Activated CD4-positive, alpha-beta T cell treated with anti-CD3 and anti-CD28 coated beads for 36 hours (primary cell): Measurements from ENCODE around the gene USP17L10. TPM values are rescaled to one million over a fixed set of nuclear protein-coding genes. Genes with fewer than 3 reads are reported as not detected.
"Not testable (repeated sequence)": the region's sequence is repeated elsewhere in the genome, so short reads cannot be mapped to it uniquely, and the experiment has no call there.

Source experiments
- ATAC-seq: fragments of 200-7000 bp; cut with Tn5 transposase; one replicate; pipeline ENCODE4 v1.10.0; 2021; ENCODE audit warnings: mild to moderate bottlenecking, moderate library complexity
- CTCF ChIA-PET: fragments of 350-600 bp; sonication (Branson Sonifier 250); formaldehyde crosslinking; loops from one replicate; lab custom pipeline; 2021; ENCODE audit warnings: antibody characterized with exemption; lab: Charles Lee
- POLR2A ChIA-PET: fragments of 350-600 bp; sonication (Branson Sonifier 250); formaldehyde crosslinking; loops from one replicate; lab custom pipeline; 2021; ENCODE audit warnings: antibody characterized with exemption, inconsistent platforms; lab: Charles Lee
- DNase-seq: peaks from one replicate; pipeline ENCODE4 v3.0.0-alpha.2; 2020
- H3K27ac Mint-ChIP-seq: one replicate; pipeline ENCODE4 v1.8.0; 2021; ENCODE audit warnings: mixed read lengths
- H3K27me3 Mint-ChIP-seq: one replicate; pipeline ENCODE4 v1.8.0; 2021; ENCODE audit warnings: mixed read lengths
- H3K36me3 Mint-ChIP-seq: one replicate; pipeline ENCODE4 v1.8.0; 2021; ENCODE audit warnings: low read depth, mixed read lengths
- H3K4me1 Mint-ChIP-seq: one replicate; pipeline ENCODE4 v1.8.0; 2021; ENCODE audit warnings: mixed read lengths
- H3K4me3 Mint-ChIP-seq: one replicate; pipeline ENCODE4 v1.8.0; 2021; ENCODE audit warnings: mild to moderate bottlenecking, moderate library complexity, mixed read lengths
- H3K9me3 Mint-ChIP-seq: one replicate; pipeline ENCODE4 v1.8.0; 2021; ENCODE audit warnings: low read depth, mixed read lengths
- intact Hi-C, 2 experiments: fragments of 100-400 bp; cut with DNase I in 1 of 2; cut with micrococcal nuclease in 1 of 2; formaldehyde crosslinking; loops; one replicate each; pipeline versions ENCODE4 v1.14.2 to v1.15.1; 2022 to 2024; cut with DNase I, micrococcal nuclease
- total RNA-seq, 2 experiments: library from RNA; stranded (reverse); gene quantifications; one replicate each; pipeline ENCODE4 v1.2.3, GENCODE V29; 2021

USP17L10 gene, protein sequence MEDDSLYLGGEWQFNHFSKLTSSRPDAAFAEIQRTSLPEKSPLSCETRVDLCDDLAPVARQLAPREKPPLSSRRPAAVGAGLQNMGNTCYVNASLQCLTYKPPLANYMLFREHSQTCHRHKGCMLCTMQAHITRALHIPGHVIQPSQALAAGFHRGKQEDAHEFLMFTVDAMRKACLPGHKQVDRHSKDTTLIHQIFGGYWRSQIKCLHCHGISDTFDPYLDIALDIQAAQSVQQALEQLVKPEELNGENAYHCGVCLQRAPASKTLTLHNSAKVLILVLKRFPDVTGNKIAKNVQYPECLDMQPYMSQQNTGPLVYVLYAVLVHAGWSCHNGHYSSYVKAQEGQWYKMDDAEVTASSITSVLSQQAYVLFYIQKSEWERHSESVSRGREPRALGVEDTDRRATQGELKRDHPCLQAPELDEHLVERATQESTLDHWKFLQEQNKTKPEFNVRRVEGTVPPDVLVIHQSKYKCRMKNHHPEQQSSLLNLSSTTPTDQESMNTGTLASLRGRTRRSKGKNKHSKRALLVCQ
- not detected for total RNA-seq

DNA sequence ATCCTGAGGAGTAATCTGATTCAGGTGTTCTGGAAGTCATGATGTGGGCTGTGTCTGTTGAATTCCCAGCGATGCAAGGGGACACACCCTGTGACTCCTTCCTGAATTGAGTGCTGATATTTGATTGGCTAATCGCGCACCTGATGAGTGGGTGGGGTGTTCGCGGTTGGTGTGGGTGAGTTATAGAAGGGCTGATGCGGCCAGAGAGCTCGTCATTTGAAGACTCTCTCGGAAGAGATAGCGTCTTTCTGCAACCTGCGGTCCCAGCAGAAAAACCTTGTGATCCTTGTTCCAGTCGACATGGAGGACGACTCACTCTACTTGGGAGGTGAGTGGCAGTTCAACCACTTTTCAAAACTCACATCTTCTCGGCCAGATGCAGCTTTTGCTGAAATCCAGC lies at the start of gene USP17L10:
USP17L10 (plus strand) TSS at position 301 of the 400 bp plus-strand sequence; CDS start at position 301, 0 bp downstream.
- H3K27me3 Mint-ChIP-seq, H3K4me3 Mint-ChIP-seq, H3K9me3 Mint-ChIP-seq, CTCF ChIA-PET, DNase-seq, intact Hi-C loops, H3K36me3 Mint-ChIP-seq, POLR2A ChIA-PET, H3K4me1 Mint-ChIP-seq, ATAC-seq, H3K27ac Mint-ChIP-seq: not testable (repeated sequence)

DNA sequence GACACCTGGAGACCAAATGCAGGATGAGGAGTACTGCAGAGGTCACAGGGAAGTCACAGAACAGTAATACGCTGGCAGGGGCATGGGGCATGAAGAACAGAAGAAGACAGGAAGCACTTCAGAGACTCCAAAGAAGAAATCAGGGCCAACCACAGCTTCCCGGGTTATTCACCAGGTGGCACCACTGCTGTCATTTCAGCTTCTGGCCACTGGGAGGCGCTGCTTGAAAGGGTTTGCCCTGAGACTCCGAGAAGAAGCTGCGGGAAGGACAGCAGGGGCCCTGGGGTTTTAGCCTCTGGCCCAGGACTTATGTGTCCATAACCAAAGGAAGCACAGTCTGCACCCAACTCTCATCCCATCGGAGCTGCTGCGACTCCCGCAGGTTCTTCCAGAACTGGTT lies 44.5 kb upstream of the USP17L10 start:
- H3K4me3 Mint-ChIP-seq, H3K4me1 Mint-ChIP-seq, H3K9me3 Mint-ChIP-seq, DNase-seq, CTCF ChIA-PET, ATAC-seq, intact Hi-C loops, POLR2A ChIA-PET, H3K36me3 Mint-ChIP-seq, H3K27me3 Mint-ChIP-seq, H3K27ac Mint-ChIP-seq: not testable (repeated sequence)

DNA sequence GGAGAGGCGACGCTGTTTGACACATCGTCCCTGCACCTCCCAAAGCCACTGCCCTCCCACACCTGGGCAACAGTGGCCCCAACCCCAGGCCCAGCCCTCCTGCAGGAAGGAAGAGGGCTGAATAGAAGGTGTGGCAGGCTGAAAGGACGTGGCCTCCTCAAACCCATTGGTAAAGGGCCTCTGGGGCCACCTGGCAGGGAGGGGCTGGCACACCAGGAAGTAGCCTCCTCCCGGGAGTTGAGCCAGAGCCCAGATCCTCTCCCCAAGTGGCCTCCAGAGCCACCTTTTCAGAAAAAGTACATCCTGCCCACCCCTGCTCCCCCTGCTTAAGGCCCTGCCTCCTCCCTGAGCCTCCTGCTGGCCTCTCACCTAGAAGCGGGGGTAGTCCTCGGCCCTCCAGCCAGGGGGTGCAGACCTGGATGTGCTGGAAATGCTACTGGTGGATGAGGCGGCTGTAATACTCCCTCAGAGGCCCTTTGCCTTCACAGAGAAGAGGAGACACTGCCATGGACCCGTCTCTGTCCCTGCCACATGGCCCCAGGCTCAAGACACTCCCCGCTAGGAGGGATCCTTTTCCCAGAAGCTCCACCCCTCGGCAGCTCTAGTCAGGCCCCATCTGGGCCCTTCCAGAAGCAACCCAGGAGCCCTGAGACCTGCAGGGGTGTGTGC lies 40.5 kb upstream of the USP17L10 start, which contains the start of gene FAM90A26:
FAM90A26 (plus strand) TSS at position 619 of the 669 bp plus-strand sequence. CDS start 2,764 bp downstream, outside the sequence.
- H3K4me1 Mint-ChIP-seq, ATAC-seq, CTCF ChIA-PET, POLR2A ChIA-PET, intact Hi-C loops, H3K4me3 Mint-ChIP-seq, H3K36me3 Mint-ChIP-seq, H3K27me3 Mint-ChIP-seq, H3K27ac Mint-ChIP-seq, H3K9me3 Mint-ChIP-seq: not testable (repeated sequence)
- peak; percentile 18 for DNase-seq

DNA sequence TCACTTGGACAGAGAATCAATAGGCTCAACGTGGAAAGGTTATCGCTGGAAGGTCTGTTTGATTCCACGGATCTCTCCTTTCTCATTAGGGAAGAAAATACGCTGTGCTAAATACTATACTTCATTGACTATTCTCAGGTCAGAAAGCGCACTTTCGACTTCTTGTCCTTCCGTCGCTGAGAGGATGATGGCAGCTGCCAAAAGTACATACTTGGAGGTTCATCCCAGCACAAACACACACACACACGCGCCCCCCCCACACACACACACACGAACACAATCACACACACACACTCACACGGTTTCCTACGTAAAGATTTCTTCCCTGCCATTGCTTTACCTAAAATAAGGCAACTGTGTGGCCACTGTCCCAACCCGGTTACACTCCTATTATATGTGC lies 4.2 kb downstream of the USP17L10 start:
- H3K9me3 Mint-ChIP-seq, ATAC-seq, H3K4me1 Mint-ChIP-seq, H3K27me3 Mint-ChIP-seq, H3K27ac Mint-ChIP-seq, H3K36me3 Mint-ChIP-seq, CTCF ChIA-PET, H3K4me3 Mint-ChIP-seq, POLR2A ChIA-PET, intact Hi-C loops: not testable (repeated sequence)
- peak; percentile 2 for DNase-seq

DNA sequence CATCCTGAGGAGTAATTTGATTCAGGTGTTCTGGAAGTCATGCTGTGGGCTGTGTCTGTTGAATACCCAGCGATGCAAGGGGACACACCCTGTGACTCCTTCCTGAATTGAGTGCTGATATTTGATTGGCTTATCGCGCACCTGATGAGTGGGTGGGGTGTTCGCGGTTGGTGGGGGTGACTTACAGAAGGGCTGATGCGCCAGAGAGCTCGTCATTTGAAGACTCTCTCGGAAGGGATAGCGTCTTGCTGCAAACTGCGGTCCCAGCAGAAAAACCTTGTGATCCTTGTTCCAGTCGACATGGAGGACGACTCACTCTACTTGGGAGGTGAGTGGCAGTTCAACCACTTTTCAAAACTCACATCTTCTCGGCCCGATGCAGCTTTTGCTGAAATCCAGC lies 4.6 kb downstream of the USP17L10 start, which contains the start of gene USP17L11:
USP17L11 (plus strand) TSS at position 301 of the 400 bp plus-strand sequence; CDS start at position 301, 0 bp downstream.
- not testable (repeated sequence) for H3K4me1 Mint-ChIP-seq

DNA sequence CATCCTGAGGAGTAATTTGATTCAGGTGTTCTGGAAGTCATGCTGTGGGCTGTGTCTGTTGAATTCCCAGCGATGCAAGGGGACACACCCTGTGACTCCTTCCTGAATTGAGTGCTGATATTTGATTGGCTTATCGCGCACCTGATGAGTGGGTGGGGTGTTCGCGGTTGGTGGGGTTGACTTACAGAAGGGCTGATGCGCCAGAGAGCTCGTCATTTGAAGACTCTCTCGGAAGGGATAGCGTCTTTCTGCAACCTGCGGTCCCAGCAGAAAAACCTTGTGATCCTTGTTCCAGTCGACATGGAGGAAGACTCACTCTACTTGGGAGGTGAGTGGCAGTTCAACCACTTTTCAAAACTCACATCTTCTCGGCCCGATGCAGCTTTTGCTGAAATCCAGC lies 9.4 kb downstream of the USP17L10 start, which contains the start of gene USP17L12:
USP17L12 (plus strand) TSS at position 301 of the 400 bp plus-strand sequence; CDS start at position 301, 0 bp downstream.
- H3K4me1 Mint-ChIP-seq, H3K36me3 Mint-ChIP-seq, H3K9me3 Mint-ChIP-seq, H3K4me3 Mint-ChIP-seq, H3K27ac Mint-ChIP-seq, ATAC-seq, intact Hi-C loops, DNase-seq, POLR2A ChIA-PET, H3K27me3 Mint-ChIP-seq, CTCF ChIA-PET: not testable (repeated sequence)

More for the DNA sequence above, 4.6 kb downstream of the USP17L10 start, which contains the start of gene USP17L11:
- CTCF ChIA-PET, ATAC-seq, H3K4me3 Mint-ChIP-seq, DNase-seq, H3K27me3 Mint-ChIP-seq, H3K36me3 Mint-ChIP-seq, H3K27ac Mint-ChIP-seq, intact Hi-C loops, POLR2A ChIA-PET, H3K9me3 Mint-ChIP-seq: not testable (repeated sequence)

DNA sequence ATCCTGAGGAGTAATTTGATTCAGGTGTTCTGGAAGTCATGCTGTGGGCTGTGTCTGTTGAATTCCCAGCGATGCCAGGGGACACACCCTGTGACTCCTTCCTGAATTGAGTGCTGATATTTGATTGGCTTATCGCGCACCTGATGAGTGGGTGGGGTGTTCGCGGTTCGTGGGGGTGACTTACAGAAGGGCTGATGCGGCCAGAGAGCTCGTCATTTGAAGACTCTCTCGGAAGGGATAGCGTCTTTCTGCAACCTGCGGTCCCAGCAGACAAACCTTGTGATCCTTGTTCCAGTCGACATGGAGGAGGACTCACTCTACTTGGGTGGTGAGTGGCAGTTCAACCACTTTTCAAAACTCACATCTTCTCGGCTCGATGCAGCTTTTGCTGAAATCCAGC lies 14.1 kb downstream of the USP17L10 start, which contains the start of gene USP17L13:
USP17L13 (plus strand) TSS at position 301 of the 400 bp plus-strand sequence; CDS start at position 301, 0 bp downstream.
- intact Hi-C loops, H3K27ac Mint-ChIP-seq, H3K4me3 Mint-ChIP-seq, ATAC-seq, H3K4me1 Mint-ChIP-seq, DNase-seq, H3K9me3 Mint-ChIP-seq, CTCF ChIA-PET, POLR2A ChIA-PET, H3K36me3 Mint-ChIP-seq, H3K27me3 Mint-ChIP-seq: not testable (repeated sequence)

DNA sequence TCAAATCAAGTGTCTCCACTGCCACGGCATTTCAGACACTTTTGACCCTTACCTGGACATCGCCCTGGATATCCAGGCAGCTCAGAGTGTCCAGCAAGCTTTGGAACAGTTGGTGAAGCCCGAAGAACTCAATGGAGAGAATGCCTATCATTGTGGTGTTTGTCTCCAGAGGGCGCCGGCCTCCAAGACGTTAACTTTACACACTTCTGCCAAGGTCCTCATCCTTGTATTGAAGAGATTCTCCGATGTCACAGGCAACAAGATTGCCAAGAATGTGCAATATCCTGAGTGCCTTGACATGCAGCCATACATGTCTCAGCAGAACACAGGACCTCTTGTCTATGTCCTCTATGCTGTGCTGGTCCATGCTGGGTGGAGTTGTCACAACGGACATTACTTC lies 19.8 kb downstream of the USP17L10 start:
- H3K27ac Mint-ChIP-seq, H3K36me3 Mint-ChIP-seq, CTCF ChIA-PET, H3K27me3 Mint-ChIP-seq, H3K4me1 Mint-ChIP-seq, H3K4me3 Mint-ChIP-seq, ATAC-seq, intact Hi-C loops, POLR2A ChIA-PET, H3K9me3 Mint-ChIP-seq: not testable (repeated sequence)
- peak; percentile 0 for DNase-seq

DNA sequence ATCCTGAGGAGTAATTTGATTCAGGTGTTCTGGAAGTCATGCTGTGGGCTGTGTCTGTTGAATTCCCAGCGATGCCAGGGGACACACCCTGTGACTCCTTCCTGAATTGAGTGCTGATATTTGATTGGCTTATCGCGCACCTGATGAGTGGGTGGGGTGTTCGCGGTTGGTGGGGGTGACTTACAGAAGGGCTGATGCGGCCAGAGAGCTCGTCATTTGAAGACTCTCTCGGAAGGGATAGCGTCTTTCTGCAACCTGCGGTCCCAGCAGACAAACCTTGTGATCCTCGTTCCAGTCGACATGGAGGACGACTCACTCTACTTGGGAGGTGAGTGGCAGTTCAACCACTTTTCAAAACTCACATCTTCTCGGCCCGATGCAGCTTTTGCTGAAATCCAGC lies 23.6 kb downstream of the USP17L10 start, which contains the start of gene USP17L15:
USP17L15 (plus strand) TSS at position 301 of the 400 bp plus-strand sequence; CDS start at position 301, 0 bp downstream.
- ATAC-seq, H3K36me3 Mint-ChIP-seq, DNase-seq, CTCF ChIA-PET, intact Hi-C loops, H3K4me3 Mint-ChIP-seq, POLR2A ChIA-PET, H3K4me1 Mint-ChIP-seq, H3K27me3 Mint-ChIP-seq, H3K9me3 Mint-ChIP-seq, H3K27ac Mint-ChIP-seq: not testable (repeated sequence)

DNA sequence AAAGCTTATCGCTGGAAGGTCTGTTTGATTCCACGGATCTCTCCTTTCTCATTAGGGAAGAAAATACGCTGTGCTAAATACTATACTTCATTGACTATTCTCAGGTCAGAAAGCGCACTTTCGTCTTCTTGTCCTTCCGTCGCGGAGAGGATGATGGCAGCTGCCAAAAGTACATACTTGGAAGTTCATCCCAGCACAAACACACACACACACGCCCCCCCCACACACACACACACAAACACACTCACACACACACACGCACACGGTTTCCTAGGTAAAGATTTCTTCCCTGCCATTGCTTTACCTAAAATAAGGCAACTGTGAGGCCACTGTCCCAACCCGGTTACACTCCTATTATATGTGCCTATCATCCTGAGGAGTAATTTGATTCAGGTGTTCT lies 28.0 kb downstream of the USP17L10 start:
- H3K27me3 Mint-ChIP-seq, H3K9me3 Mint-ChIP-seq, intact Hi-C loops, H3K4me1 Mint-ChIP-seq, CTCF ChIA-PET, ATAC-seq, POLR2A ChIA-PET, H3K27ac Mint-ChIP-seq, H3K4me3 Mint-ChIP-seq, H3K36me3 Mint-ChIP-seq: not testable (repeated sequence)
- peak; percentile 6 for DNase-seq

DNA sequence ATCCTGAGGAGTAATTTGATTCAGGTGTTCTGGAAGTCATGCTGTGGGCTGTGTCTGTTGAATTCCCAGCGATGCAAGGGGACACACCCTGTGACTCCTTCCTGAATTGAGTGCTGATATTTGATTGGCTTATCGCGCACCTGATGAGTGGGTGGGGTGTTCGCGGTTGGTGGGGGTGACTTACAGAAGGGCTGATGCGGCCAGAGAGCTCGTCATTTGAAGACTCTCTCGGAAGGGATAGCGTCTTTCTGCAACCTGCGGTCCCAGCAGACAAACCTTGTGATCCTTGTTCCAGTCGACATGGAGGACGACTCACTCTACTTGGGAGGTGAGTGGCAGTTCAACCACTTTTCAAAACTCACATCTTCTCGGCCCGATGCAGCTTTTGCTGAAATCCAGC lies 33.1 kb downstream of the USP17L10 start, which contains the start of gene USP17L17:
USP17L17 (plus strand) TSS at position 301 of the 400 bp plus-strand sequence; CDS start at position 301, 0 bp downstream.
- DNase-seq, H3K27ac Mint-ChIP-seq, H3K36me3 Mint-ChIP-seq, CTCF ChIA-PET, POLR2A ChIA-PET, ATAC-seq, H3K4me3 Mint-ChIP-seq, intact Hi-C loops, H3K27me3 Mint-ChIP-seq, H3K4me1 Mint-ChIP-seq, H3K9me3 Mint-ChIP-seq: not testable (repeated sequence)
